Vagina (tissue), 2 donors: ENCODE data around the gene GFOD1. TPM values are rescaled to one million over a fixed set of nuclear protein-coding genes. Genes with fewer than 3 reads are reported as not detected.
A peak's percentile ranks its signal among the peaks of the same experiment; 100 is the strongest.

ENCODE experiments used
- DNase-seq, 2 donors: peaks; one replicate each; pipeline ENCODE4 v3.0.0-alpha.2; 2017; ENCODE audit errors: extremely low spot score in 2 of 2
- H3K27ac ChIP-seq: fragments of 200-600 bp; sonication (generic); one replicate; pipeline ENCODE4 v1.5.1; 2019
- H3K27me3 ChIP-seq: fragments of 200-600 bp; sonication (generic); one replicate; pipeline ENCODE4 v1.5.1; 2019
- H3K36me3 ChIP-seq, 2 donors: fragments of 200-600 bp; sonication (generic); one replicate each; pipeline ENCODE4 v1.5.1; 2017 to 2019
- H3K4me1 ChIP-seq: fragments of 200-600 bp; sonication (generic); one replicate; pipeline ENCODE4 v1.5.1; 2019
- H3K4me3 ChIP-seq, 2 donors: fragments of 200-600 bp; sonication (generic); 1 replicate in 1 of 2; 2 replicates in 1 of 2; pipeline ENCODE4 v1.5.1; 2016 to 2019
- H3K9me3 ChIP-seq: fragments of 200-600 bp; sonication (generic); one replicate; pipeline ENCODE4 v1.5.1; 2019
- CTCF ChIP-seq, 3 experiments: fragments of 450-650 bp in 2 of 3; fragments of 200-600 bp in 1 of 3; sonication (generic) in 1 of 3; IDR thresholded peaks; one replicate each; pipeline ENCODE4 v1.5.1; 2017 to 2019; ENCODE audit warnings: antibody characterized with exemption in 3 of 3, mild to moderate bottlenecking in 2 of 3, moderate library complexity in 2 of 3
- POLR2A ChIP-seq, 2 donors: fragments of 450-650 bp; IDR thresholded peaks; one replicate each; pipeline ENCODE4 v1.6.1; 2017; ENCODE audit warnings: antibody characterized with exemption in 2 of 2, mild to moderate bottlenecking in 2 of 2, moderate library complexity in 2 of 2
- POLR2AphosphoS5 ChIP-seq, 2 donors: sonication (generic); formaldehyde crosslinking; IDR thresholded peaks; one replicate each; pipeline ENCODE4 v1.9.0; 2017; ENCODE audit warnings: antibody characterized with exemption in 2 of 2, mild to moderate bottlenecking in 2 of 2, low read depth in 1 of 2; ENCODE audit not compliant: insufficient read depth in 1 of 2
- intact Hi-C: fragments of 100-400 bp; cut with DNase I; formaldehyde crosslinking; loops from one replicate; pipeline ENCODE4 v1.15.1; 2023
- total RNA-seq: library from RNA; depleted of rRNA; stranded (reverse); fragments of >200 nt; gene quantifications from one replicate; pipeline ENCODE4 v1.2.3, GENCODE V29; 2016

Gene GFOD1
- total RNA-seq, 1 donor from 2014 or later: 16.9 TPM

GRCh38 chr6:13491538-13491937, 4.1 kb upstream of the GFOD1 start:
- Histone ChIP-seq H3K4me3 (no peak overlapping the region), H3K9me3 (no peaks in the 10 kb centered on the region), H3K36me3 (no peaks in the 10 kb centered on the region), H3K4me1 (peaks cover 6% of the 10 kb centered on the region), H3K27me3 (no peaks in the 10 kb centered on the region), H3K27ac (no peak overlapping the region)
- no peak for DNase-seq
- no peak for TF ChIP-seq POLR2AphosphoS5 (IDR thresholded peaks at IDR 0.05; ENCODE audit: insufficient read depth in 1 of 2, low read depth in 1 of 2)
- no peak for TF ChIP-seq CTCF (IDR thresholded peaks at IDR 0.05)
- intact Hi-C loops: no loop called here

GRCh38 chr6:13490402-13490801, 3.0 kb upstream of the GFOD1 start:
- Histone ChIP-seq H3K4me3 (no peak overlapping the region), H3K27me3 (no peaks in the 10 kb centered on the region), H3K9me3 (no peaks in the 10 kb centered on the region), H3K36me3 (no peaks in the 10 kb centered on the region), H3K4me1 (peaks cover 18% of the 10 kb centered on the region), H3K27ac (no peak overlapping the region)
- intact Hi-C loops: no loop called here
- TF ChIP-seq POLR2AphosphoS5 (IDR thresholded peaks at IDR 0.05; ENCODE audit: insufficient read depth in 1 of 2, low read depth in 1 of 2): no peak
- TF ChIP-seq CTCF (IDR thresholded peaks at IDR 0.05): no peak
- TF ChIP-seq POLR2A (IDR thresholded peaks at IDR 0.05): no peak
- no peak for DNase-seq

- TF ChIP-seq CTCF (IDR thresholded peaks at IDR 0.05) (no peak), POLR2AphosphoS5 (IDR thresholded peaks at IDR 0.05; ENCODE audit: insufficient read depth in 1 of 2, low read depth in 1 of 2) (no peak), POLR2A (IDR thresholded peaks at IDR 0.05) (no peak)
- DNase-seq: no peak
- Histone ChIP-seq H3K9me3 (no peaks in the 10 kb centered on the region), H3K27ac (no peak overlapping the region), H3K27me3 (no peaks in the 10 kb centered on the region), H3K4me1 (peaks cover 28% of the 10 kb centered on the region), H3K4me3 (peak overlapping the region in 1 of 2 donors; percentile 63), H3K36me3 (no peaks in the 10 kb centered on the region)
- intact Hi-C loops: loop anchor here (10.0 kb wide), 1 partner anchor 114 kb away; no protein-coding TSS in a partner anchor
Measured at GRCh38 chr6:13488896-13489237, 1.5 kb upstream of the GFOD1 start.

GRCh38 chr6:13488015-13488895, 855 bp upstream of the GFOD1 start:
- TF ChIP-seq CTCF (IDR thresholded peaks at IDR 0.05) (no peak), POLR2A (IDR thresholded peaks at IDR 0.05) (no peak), POLR2AphosphoS5 (IDR thresholded peaks at IDR 0.05; ENCODE audit: insufficient read depth in 1 of 2, low read depth in 1 of 2) (no peak)
- H3K27me3 ChIP-seq: no peaks in the 10 kb centered on the region
- no peaks in the 10 kb centered on the region for H3K9me3 ChIP-seq
- H3K27ac ChIP-seq: peak overlapping the region; percentile 68
- peak overlapping the region; percentile 63 to 83 for H3K4me3 ChIP-seq
- no peak for DNase-seq
- intact Hi-C loops: loop anchor here (10.0 kb wide), 1 partner anchor 113 kb away; no protein-coding TSS in a partner anchor
- H3K4me1 ChIP-seq: peaks cover 28% of the 10 kb centered on the region
- H3K36me3 ChIP-seq: no peaks in the 10 kb centered on the region

GRCh38 chr6:13486679-13487121, 700 bp downstream of the GFOD1 start:
- H3K4me1 ChIP-seq: peaks cover 28% of the 10 kb centered on the region
- intact Hi-C loops: loop anchor here (10.0 kb wide), 1 partner anchor 112 kb away; no protein-coding TSS in a partner anchor

More at GRCh38 chr6:13486679-13487121, 700 bp downstream of the GFOD1 start:
- no peaks in the 10 kb centered on the region for H3K36me3 ChIP-seq
- DNase-seq: no peak
- H3K4me3 ChIP-seq: peak overlapping the region; percentile 63 to 83
- peak overlapping the region; percentile 82 for H3K27ac ChIP-seq
- H3K9me3 ChIP-seq: no peaks in the 10 kb centered on the region
- no peaks in the 10 kb centered on the region for H3K27me3 ChIP-seq
- TF ChIP-seq POLR2AphosphoS5 (IDR thresholded peaks at IDR 0.05; ENCODE audit: insufficient read depth in 1 of 2, low read depth in 1 of 2) (no peak), CTCF (IDR thresholded peaks at IDR 0.05) (no peak), POLR2A (IDR thresholded peaks at IDR 0.05) (no peak)
